PFSK-1 (cell line): Measurements from ENCODE around the gene ANKRD13B.

Source experiments
- FOXP2 ChIP-seq: optimal IDR thresholded peaks from 2 replicates; pipeline ENCODE3; 2011; ENCODE audit warnings: borderline replicate concordance, control low read depth, inconsistent platforms; ENCODE audit not compliant: insufficient read depth; ENCODE audit errors: extremely low read length, extremely low read depth
- POLR2AphosphoS5 ChIP-seq: IDR thresholded peaks from 2 replicates; pipeline ENCODE4 v1.6.1; 2012; ENCODE audit warnings: low read depth, mild to moderate bottlenecking, control low read depth, low read length, moderate library complexity
- REST ChIP-seq, 2 experiments: IDR thresholded peaks; 2 replicates each; pipeline versions ENCODE4 v1.6.1 to v1.8.0; 2011 to 2012; ENCODE audit warnings: low read depth in 2 of 2, low read length in 2 of 2, control low read depth in 1 of 2, inconsistent platforms in 1 of 2, mild to moderate bottlenecking in 1 of 2, moderate library complexity in 1 of 2; ENCODE audit not compliant: insufficient read depth in 1 of 2
- SIN3A ChIP-seq: IDR thresholded peaks from 2 replicates; pipeline ENCODE4 v1.6.1; 2012; ENCODE audit warnings: mild to moderate bottlenecking, low read length, moderate library complexity, borderline replicate concordance; ENCODE audit not compliant: insufficient read depth
- TAF1 ChIP-seq: IDR thresholded peaks from 2 replicates; pipeline ENCODE4 v1.6.1; 2012; ENCODE audit warnings: low read length, control low read depth, borderline replicate concordance; ENCODE audit not compliant: insufficient read depth

GRCh38 chr17:29648005-29648404, 55.1 kb downstream of the ANKRD13B start:
- no peak for TF ChIP-seq REST (IDR thresholded peaks at IDR 0.05; ENCODE audit: insufficient read depth in 1 of 2, low read depth in 2 of 2, low read length in 2 of 2)
- TF ChIP-seq POLR2AphosphoS5 = no peak
- no peak for TF ChIP-seq FOXP2
- TF ChIP-seq TAF1 = no peak
- TF ChIP-seq SIN3A = no peak
